ENCODE data around the gene SLC44A1.

Gene SLC44A1

DNA sequence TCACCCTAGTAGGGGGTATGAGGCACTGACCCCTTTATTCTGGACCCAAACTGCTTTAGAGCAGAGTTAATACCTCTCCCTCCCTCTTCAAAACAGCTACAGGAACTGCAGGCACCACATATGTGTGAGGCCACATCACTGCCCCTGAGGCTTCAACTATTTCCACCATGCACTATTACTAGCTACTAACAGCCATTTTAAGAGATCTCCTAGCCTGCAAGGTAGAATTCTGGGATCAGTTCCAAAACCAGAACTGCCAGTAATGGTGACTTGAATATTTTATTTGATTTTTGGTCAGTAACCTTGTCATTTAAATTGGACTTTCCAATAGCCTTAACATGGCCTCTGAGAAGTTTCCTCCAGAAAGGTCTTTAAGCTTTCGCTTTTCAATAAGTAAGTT, 148.1 kb downstream of the SLC44A1 start:
- TF ChIP-seq, protein P1, sequence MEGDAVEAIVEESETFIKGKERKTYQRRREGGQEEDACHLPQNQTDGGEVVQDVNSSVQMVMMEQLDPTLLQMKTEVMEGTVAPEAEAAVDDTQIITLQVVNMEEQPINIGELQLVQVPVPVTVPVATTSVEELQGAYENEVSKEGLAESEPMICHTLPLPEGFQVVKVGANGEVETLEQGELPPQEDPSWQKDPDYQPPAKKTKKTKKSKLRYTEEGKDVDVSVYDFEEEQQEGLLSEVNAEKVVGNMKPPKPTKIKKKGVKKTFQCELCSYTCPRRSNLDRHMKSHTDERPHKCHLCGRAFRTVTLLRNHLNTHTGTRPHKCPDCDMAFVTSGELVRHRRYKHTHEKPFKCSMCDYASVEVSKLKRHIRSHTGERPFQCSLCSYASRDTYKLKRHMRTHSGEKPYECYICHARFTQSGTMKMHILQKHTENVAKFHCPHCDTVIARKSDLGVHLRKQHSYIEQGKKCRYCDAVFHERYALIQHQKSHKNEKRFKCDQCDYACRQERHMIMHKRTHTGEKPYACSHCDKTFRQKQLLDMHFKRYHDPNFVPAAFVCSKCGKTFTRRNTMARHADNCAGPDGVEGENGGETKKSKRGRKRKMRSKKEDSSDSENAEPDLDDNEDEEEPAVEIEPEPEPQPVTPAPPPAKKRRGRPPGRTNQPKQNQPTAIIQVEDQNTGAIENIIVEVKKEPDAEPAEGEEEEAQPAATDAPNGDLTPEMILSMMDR (IDR thresholded peaks at IDR 0.05; ENCODE audit: low read depth, low read length) = no peak
- no peak overlapping the region for H3K4me3 ChIP-seq (ENCODE audit: low read depth, low read length)

DNA sequence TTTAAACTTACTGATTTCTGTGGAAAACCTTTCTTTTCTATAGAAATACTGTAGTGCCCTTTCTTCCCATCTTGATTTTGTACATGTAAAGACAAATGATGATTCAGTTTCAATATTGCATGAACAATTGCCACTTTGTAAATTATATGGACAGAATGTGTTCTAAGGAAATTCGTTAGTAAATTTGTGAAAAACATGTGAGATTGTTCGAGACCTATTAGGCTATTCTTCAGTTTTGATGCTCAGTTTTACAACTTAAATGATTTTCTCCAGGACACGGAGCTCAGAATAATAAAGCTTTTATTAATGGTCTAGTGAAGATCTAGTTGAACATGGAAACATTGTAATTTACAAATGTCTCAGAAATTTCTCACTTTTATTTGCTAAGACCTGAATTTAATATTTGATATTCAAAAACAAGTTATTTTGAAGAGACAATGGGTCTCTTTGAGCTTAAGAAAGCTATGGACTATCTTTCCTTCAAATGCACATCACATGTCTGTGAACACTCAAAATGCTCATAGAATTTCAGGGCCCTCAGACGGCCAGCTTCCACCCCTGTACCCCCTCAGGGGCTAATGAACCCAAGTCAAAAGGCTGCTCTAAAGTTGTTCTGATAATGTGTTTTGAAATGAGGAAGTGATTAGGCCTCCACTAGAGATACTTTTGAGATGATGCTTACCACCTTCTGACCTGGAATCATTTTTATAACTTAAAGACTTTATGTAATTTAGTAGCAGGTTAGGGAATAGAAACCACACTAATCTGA, 149.3 kb downstream of the SLC44A1 start:
- H3K4me3 ChIP-seq (ENCODE audit: low read depth, low read length) = no peak overlapping the region
- TF ChIP-seq, protein P1 (IDR thresholded peaks at IDR 0.05; ENCODE audit: low read depth, low read length) = no peak

DNA sequence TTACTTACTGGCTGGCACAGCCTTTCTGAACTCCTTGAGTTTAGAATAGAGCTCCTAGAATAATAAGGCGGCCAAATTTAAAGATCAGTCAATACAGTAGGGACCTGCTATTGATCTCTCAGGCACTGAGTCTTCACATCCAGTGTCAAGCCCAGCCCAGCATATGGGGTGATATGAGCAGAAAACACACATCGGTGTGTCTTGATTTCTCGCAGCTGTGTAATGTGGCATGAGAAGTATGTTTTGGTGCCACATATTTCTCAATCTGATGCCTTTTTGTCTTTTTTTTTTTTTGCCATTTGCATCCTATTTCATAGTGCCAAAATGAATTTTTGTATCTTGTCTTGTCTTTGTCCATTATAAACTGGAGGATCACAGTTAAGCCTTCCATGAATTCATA, 152.0 kb downstream of the SLC44A1 start:
- TF ChIP-seq, protein P1 (IDR thresholded peaks at IDR 0.05; ENCODE audit: low read depth, low read length) = no peak
- no peak overlapping the region for H3K4me3 ChIP-seq (ENCODE audit: low read depth, low read length)

DNA sequence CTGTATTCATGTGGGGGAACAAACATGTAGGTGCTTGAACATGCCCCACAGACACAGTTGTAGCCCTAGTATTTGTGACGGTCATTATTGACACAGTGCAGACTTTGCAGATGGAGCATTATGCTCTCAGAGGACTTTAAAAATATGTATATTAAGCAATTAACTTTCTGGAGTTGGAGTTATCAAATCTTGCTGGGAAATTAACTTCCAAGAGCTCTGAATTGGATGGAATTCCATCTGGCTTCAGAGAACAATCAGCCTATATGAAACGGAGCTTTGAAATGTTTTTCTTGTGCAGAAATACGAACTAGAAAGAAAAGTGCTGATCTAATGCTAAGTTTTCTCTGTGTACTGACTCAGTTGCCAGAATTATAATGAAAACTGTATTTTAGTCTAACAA, 152.4 kb downstream of the SLC44A1 start:
- no peak overlapping the region for H3K4me3 ChIP-seq (ENCODE audit: low read depth, low read length)
- TF ChIP-seq, protein P1 (IDR thresholded peaks at IDR 0.05; ENCODE audit: low read depth, low read length) = no peak

DNA sequence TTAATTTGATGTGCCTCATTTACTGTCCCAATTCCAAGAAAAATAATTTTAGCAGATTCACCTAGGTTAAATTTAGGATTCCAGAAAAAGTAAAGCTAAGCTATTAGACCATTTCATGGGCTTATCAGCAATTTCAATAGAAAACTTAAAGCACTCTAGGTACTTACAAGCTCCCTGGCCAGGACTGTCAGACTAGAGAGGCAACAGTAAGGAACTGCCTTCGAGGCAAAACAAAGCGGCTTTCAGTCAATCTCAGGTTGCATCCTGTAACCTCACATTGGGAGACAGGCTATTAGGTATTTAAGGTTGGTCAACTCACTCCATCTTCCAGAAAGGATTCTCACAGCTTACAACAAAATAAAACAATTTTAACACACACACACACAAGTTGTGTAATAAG, 154.7 kb downstream of the SLC44A1 start:
- TF ChIP-seq, protein P1 (IDR thresholded peaks at IDR 0.05; ENCODE audit: low read depth, low read length) = no peak
- no peak overlapping the region for H3K4me3 ChIP-seq (ENCODE audit: low read depth, low read length)

DNA sequence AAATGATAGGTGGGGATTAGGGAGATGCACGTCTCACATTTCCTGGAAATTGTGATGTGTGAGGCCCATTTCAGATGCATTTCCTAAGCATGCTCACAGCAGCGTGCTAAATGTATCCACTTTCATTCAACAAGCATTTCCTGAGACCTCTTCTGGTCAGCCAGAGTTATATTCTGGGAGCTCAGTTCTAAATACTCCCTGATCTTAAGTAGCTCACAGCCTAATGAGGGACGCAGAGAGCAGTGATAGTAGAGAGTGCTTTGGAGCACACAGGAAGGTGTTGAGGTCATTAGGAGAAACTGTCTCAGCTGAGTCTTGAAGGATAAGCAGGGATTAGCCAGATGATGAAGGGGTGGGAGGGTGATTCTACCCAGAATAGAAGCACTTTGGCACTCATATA, 157.2 kb downstream of the SLC44A1 start:
- TF ChIP-seq, protein P1 (IDR thresholded peaks at IDR 0.05; ENCODE audit: low read depth, low read length) = no peak
- no peak overlapping the region for H3K4me3 ChIP-seq (ENCODE audit: low read depth, low read length)

DNA sequence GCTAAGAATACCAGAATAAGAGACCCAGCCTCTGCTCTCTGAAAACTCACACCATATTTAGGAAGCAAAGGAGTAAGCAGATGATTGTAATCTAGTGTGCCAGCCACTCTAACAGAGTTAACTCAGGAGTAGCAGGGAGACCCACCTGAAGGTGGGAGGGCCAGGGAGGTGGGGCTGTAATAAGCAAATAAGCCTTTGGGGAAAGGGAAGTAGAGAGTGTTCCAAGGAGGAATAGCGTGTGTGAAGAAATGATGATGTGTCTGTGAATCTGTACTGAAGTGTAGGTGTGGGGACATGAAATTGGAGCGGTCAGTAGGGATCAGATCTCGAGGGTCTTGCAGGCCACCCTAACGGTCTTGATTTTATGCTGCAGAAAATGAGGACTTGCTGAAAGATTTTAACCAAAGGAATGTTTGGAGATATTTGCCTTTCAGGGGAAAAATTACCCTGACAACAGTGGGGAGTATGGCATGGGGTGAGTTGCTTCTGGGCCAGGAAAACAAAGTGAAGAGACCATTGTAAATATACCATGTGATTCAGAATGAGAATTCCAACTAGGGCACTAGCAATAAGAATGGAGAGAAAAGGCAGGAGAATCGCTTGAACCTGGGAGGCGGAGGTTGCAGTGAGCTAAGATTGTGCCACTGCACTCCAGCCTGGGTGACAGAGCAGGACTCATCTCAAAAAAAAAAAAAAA, 159.2 kb downstream of the SLC44A1 start:
- H3K4me3 ChIP-seq (ENCODE audit: low read depth, low read length) = no peak overlapping the region
- TF ChIP-seq, protein P1 (IDR thresholded peaks at IDR 0.05; ENCODE audit: low read depth, low read length) = no peak
